K562 (cell line): ENCODE data around the gene NUP205. TPM values are rescaled to one million over a fixed set of nuclear protein-coding genes. Genes with fewer than 3 reads are reported as not detected.
A peak's percentile ranks its signal among the peaks of the same experiment; 100 is the strongest.

ENCODE experiments used
- CXXC5 ChIP-seq: fragments of 250-450 bp; sonication (Bioruptor Pico); IDR thresholded peaks from 2 replicates; pipeline ENCODE4 v1.8.0; 2022; ENCODE audit warnings: inconsistent platforms, mild to moderate bottlenecking, moderate library complexity
- ELF4 ChIP-seq: fragments of 450-650 bp; formaldehyde crosslinking; IDR thresholded peaks from 2 replicates; pipeline ENCODE4 v1.4.0; 2022; ENCODE audit warnings: missing genetic modification characterization
- FIP1L1 ChIP-seq: fragments of 200-400 bp; formaldehyde crosslinking; IDR thresholded peaks from 2 replicates; pipeline ENCODE4 v1.6.1; 2018; ENCODE audit warnings: mild to moderate bottlenecking, low read depth, low read length; ENCODE audit not compliant: poor library complexity, severe bottlenecking
- GABPB1 ChIP-seq: sonication (generic); formaldehyde crosslinking; IDR thresholded peaks from 2 replicates; pipeline ENCODE4 v1.8.0; 2022; ENCODE audit warnings: mild to moderate bottlenecking, missing genetic modification reagents
- GATAD2B ChIP-seq: fragments of 450-650 bp; IDR thresholded peaks from 2 replicates; pipeline ENCODE4 v1.6.1; 2017; ENCODE audit warnings: mild to moderate bottlenecking, borderline replicate concordance
- HBP1 ChIP-seq: fragments of 450-650 bp; formaldehyde crosslinking; IDR thresholded peaks from 2 replicates; pipeline ENCODE4 v1.4.0; 2022; ENCODE audit warnings: missing genetic modification characterization
- HMGN3 ChIP-seq: IDR thresholded peaks from 2 replicates; pipeline ENCODE4 v1.6.1; 2011; ENCODE audit warnings: borderline replicate concordance, low read depth, mild to moderate bottlenecking, mixed read lengths, low read length; ENCODE audit not compliant: insufficient read length; ENCODE audit errors: extremely low read depth
- IRF2 ChIP-seq: sonication (generic); formaldehyde crosslinking; IDR thresholded peaks from 2 replicates; pipeline ENCODE4 v1.8.1; 2022; ENCODE audit warnings: mild to moderate bottlenecking, missing genetic modification reagents
- MCM7 ChIP-seq, 2 experiments: fragments of 450-650 bp; IDR thresholded peaks; 2 replicates each; pipeline ENCODE4 v1.6.1; 2016 to 2018
- NFE2 ChIP-seq: IDR thresholded peaks from 2 replicates; pipeline ENCODE4 v1.6.1; 2014; ENCODE audit warnings: antibody characterized with exemption, low read depth
- NONO ChIP-seq, 2 experiments: fragments of 200-400 bp in 1 of 2; fragments of 450-650 bp in 1 of 2; formaldehyde crosslinking in 1 of 2; IDR thresholded peaks; 2 replicates each; pipeline ENCODE4 v1.6.1; 2017; ENCODE audit warnings: low read depth in 2 of 2, mild to moderate bottlenecking in 2 of 2, moderate library complexity in 2 of 2, low read length in 1 of 2
- PML ChIP-seq: IDR thresholded peaks from 2 replicates; pipeline ENCODE4 v1.6.1; 2012; ENCODE audit warnings: low read length, inconsistent platforms
- POLR2B ChIP-seq: fragments of 450-650 bp; IDR thresholded peaks from 2 replicates; pipeline ENCODE4 v1.6.1; 2018; ENCODE audit warnings: low read depth; ENCODE audit not compliant: partially characterized antibody
- TCF15 ChIP-seq: fragments of 250-450 bp; sonication (Bioruptor Pico); IDR thresholded peaks from 2 replicates; pipeline ENCODE4 v1.8.0; 2022; ENCODE audit warnings: moderate library complexity, mild to moderate bottlenecking, inconsistent platforms
- VEZF1 ChIP-seq: fragments of 200-800 bp; sonication (Bioruptor generic); IDR thresholded peaks from 2 replicates; pipeline ENCODE4 v1.6.1; 2017; ENCODE audit warnings: missing genetic modification characterization, missing compliant biosample characterization
- ZFPM2 ChIP-seq: fragments of 250-450 bp; sonication (Bioruptor Pico); IDR thresholded peaks from 2 replicates; pipeline ENCODE4 v1.5.1; 2022; ENCODE audit warnings: mild to moderate bottlenecking
- ZNF143 ChIP-seq: sonication (generic); formaldehyde crosslinking; IDR thresholded peaks from 2 replicates; pipeline ENCODE4 v1.9.0; 2022; ENCODE audit warnings: mild to moderate bottlenecking, missing genetic modification reagents
- ZNF212 ChIP-seq: fragments of 450-650 bp; formaldehyde crosslinking; IDR thresholded peaks from 2 replicates; pipeline ENCODE4 v1.4.0; 2020; ENCODE audit warnings: mild to moderate bottlenecking
- ZNF263 ChIP-seq: sonication (generic); formaldehyde crosslinking; IDR thresholded peaks from 2 replicates; pipeline ENCODE4 v1.8.0; 2022; ENCODE audit warnings: mild to moderate bottlenecking, missing genetic modification reagents, borderline replicate concordance
- ZNF3 ChIP-seq: fragments of 250-450 bp; sonication (Bioruptor Pico); IDR thresholded peaks from 2 replicates; pipeline ENCODE4 v1.5.0; 2021; ENCODE audit warnings: mild to moderate bottlenecking, moderate library complexity
- polyA plus RNA-seq, 8 experiments: library from polyadenylated mRNA; depleted of rRNA in 4 of 8; stranded (reverse) in 5 of 8; unstranded in 3 of 8; fragments of >200 nt; fragmentation: Nextera tagmentation in 2 of 8; fragmentation: Illumina TruSeq in 1 of 8; extraction: Ambion mirVana in 2 of 8; extraction: Trizol in 1 of 8; gene quantifications; 2 replicates each; pipeline versions ENCODE4 v1.2.1 to v1.2.3, GENCODE V29; 2011 to 2014; ENCODE audit warnings: inconsistent platforms in 1 of 8, missing spikeins in 1 of 8
- total RNA-seq, 7 experiments: library from RNA; depleted of rRNA in 6 of 7; stranded (reverse); fragments of >200 nt in 6 of 7; fragmentation: Illumina TruSeq in 2 of 7; extraction: Trizol in 2 of 7; gene quantifications; 2 replicates each; pipeline versions ENCODE4 v1.2.1 to v1.2.3, GENCODE V29; 2011 to 2021; ENCODE audit warnings: low replicate concordance in 1 of 7
- TF ChIP-seq, protein P1 (sequence below): fragments of 250-450 bp; sonication (Bioruptor Pico); IDR thresholded peaks from 2 replicates; pipeline ENCODE4 v1.6.1; 2021; ENCODE audit warnings: mild to moderate bottlenecking
- TF ChIP-seq, protein P2 (sequence below): fragments of 250-450 bp; sonication (Bioruptor Pico); IDR thresholded peaks from 2 replicates; pipeline ENCODE4 v1.9.0; 2021; ENCODE audit warnings: mild to moderate bottlenecking

Gene NUP205
- total and polyA plus RNA-seq, 9 of the 15 experiments (the other 6 are each of a cell fraction or from before 2014, with no cell fraction given), result 101 to 282 (median 193) TPM

GRCh38 chr7:135662373-135663114 is 104.8 kb downstream of the NUP205 start, which contains the start of gene STMP1 (continued):
- peak; percentile 99 for TF ChIP-seq FIP1L1
- TF ChIP-seq ZNF212 (CRISPR knock-in tag), result no peak
- TF ChIP-seq HMGN3, result peak; percentile 98
- peak; percentile 84 to 91 for TF ChIP-seq NONO (IDR thresholded peaks at IDR 0.05; ENCODE audit: low read depth in 2 of 2, low read length in 1 of 2)
- no peak for TF ChIP-seq ZNF3 (CRISPR knock-in tag)
- TF ChIP-seq ELF4 (CRISPR knock-in tag), result peak; percentile 90
- TF ChIP-seq VEZF1 (CRISPR knock-in tag), result peak; percentile 100
- TF ChIP-seq CXXC5, result peak; percentile 97
- TF ChIP-seq NFE2, result 0 out of 2 replicates have a peak, but pooled peaks have one; percentile 51
- TF ChIP-seq ZFPM2 (CRISPR knock-in tag), result peak; percentile 57; the same call in 1 of the 2 replicates
- peak; percentile 77; the same call in 1 of the 2 replicates for TF ChIP-seq ZNF263
- TF ChIP-seq IRF2 (CRISPR knock-in tag), result no peak; the same call in 1 of the 2 replicates
- TF ChIP-seq, protein P1, sequence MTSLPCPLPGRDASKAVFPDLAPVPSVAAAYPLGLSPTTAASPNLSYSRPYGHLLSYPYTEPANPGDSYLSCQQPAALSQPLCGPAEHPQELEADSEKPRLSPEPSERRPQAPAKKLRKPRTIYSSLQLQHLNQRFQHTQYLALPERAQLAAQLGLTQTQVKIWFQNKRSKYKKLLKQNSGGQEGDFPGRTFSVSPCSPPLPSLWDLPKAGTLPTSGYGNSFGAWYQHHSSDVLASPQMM (CRISPR knock-in tag), result no peak
- TF ChIP-seq PML, result peak; percentile 88
- TF ChIP-seq ZNF143, result 0 out of 2 replicates have a peak, but pooled peaks have one; percentile 36
- TF ChIP-seq, protein P2, sequence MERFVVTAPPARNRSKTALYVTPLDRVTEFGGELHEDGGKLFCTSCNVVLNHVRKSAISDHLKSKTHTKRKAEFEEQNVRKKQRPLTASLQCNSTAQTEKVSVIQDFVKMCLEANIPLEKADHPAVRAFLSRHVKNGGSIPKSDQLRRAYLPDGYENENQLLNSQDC (CRISPR knock-in tag), result peak; percentile 84; the same call in 1 of the 2 replicates
- TF ChIP-seq MCM7 (IDR thresholded peaks at IDR 0.05), result no peak
- peak; percentile 98 for TF ChIP-seq POLR2B
- TF ChIP-seq HBP1 (CRISPR knock-in tag), result no peak; the same call in 1 of the 2 replicates
- no peak; the same call in 1 of the 2 replicates for TF ChIP-seq TCF15 (CRISPR knock-in tag)
- peak; percentile 93; the same call in 1 of the 2 replicates for TF ChIP-seq GATAD2B
- TF ChIP-seq GABPB1 (CRISPR knock-in tag), result peak; percentile 99
